ENCODE data around the gene ENOX1.

ENOX1 gene

DNA sequence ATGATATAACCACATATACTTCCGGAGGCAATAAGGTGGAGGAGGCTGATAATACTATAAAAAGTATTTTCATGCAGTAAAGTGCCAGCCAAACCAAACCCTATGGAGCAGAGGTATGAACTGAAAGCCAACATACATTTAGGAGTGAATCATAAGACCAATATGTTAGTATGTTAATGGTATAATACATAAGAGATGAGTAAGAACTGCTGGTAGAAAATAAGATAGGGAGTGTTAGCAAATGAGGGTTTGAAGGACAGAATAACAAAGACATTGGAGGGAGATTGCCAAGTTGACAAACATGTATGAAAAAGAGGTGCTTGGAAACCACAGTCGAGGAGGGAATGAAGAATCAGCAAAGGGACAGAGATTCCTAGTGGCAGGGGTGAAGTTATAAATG lies 10.8 kb downstream of the ENOX1 start (continued):
- TF ChIP-seq ZNF274 (IDR thresholded peaks at IDR 0.05; ENCODE audit: low read length) = no peak
- no peak for TF ChIP-seq ZNF274 (tag by site-specific recombination; IDR thresholded peaks at IDR 0.05; ENCODE audit: borderline replicate concordance)
- TF ChIP-seq ZNF792 (tag by site-specific recombination; IDR thresholded peaks at IDR 0.05) = no peak
- no peak for TF ChIP-seq ZNF155 (tag by site-specific recombination; IDR thresholded peaks at IDR 0.05)
- no peak for TF ChIP-seq ZNF48 (tag by site-specific recombination; IDR thresholded peaks at IDR 0.05)
- TF ChIP-seq ZNF19 (tag by site-specific recombination; IDR thresholded peaks at IDR 0.05; ENCODE audit: low read depth) = no peak

DNA sequence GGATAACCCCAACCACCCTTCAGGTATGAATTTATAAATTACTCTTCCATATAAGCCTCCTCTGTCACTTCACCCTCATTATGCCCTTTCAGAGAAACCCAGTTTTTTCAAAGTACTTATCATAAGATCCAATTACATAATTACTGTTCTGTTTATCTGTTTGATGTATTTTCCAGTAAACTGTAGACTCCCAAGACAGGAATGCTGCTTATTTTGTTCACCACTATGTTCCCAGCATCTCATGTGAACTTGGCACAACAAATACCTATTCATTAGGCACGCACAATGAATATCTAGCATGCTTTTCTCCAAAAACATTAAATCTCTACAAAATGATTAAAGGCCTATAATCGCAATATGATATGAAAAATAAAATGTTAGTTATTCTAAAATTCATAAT lies 13.2 kb downstream of the ENOX1 start:
- Histone ChIP-seq H3K4me3 (ENCODE audit: low read depth, low read length) (no peak overlapping the region), H3K4me1 (ENCODE audit: control insufficient read depth, insufficient read depth, low read length) (peaks cover 9% of the 10 kb centered on the region), H3K27ac (ENCODE audit: extremely low read depth, low read depth, low read length) (no peak overlapping the region), H3K9me3 (ENCODE audit: control insufficient read depth, insufficient read depth, low read depth, low read length) (no peaks in the 10 kb centered on the region), H3K36me3 (ENCODE audit: control insufficient read depth in 2 of 2, insufficient read depth in 1 of 2, low read length in 2 of 2) (no peaks in the 10 kb centered on the region)
- POLR2A ChIA-PET = no interaction called here
- CTCF ChIA-PET = no interaction called here
- TF ChIP-seq SP7 (tag by site-specific recombination; IDR thresholded peaks at IDR 0.05) (peak; percentile 39), ZNF311 (tag by site-specific recombination; IDR thresholded peaks at IDR 0.05; ENCODE audit: borderline replicate concordance) (no peak)
- TF ChIP-seq, protein P1, sequence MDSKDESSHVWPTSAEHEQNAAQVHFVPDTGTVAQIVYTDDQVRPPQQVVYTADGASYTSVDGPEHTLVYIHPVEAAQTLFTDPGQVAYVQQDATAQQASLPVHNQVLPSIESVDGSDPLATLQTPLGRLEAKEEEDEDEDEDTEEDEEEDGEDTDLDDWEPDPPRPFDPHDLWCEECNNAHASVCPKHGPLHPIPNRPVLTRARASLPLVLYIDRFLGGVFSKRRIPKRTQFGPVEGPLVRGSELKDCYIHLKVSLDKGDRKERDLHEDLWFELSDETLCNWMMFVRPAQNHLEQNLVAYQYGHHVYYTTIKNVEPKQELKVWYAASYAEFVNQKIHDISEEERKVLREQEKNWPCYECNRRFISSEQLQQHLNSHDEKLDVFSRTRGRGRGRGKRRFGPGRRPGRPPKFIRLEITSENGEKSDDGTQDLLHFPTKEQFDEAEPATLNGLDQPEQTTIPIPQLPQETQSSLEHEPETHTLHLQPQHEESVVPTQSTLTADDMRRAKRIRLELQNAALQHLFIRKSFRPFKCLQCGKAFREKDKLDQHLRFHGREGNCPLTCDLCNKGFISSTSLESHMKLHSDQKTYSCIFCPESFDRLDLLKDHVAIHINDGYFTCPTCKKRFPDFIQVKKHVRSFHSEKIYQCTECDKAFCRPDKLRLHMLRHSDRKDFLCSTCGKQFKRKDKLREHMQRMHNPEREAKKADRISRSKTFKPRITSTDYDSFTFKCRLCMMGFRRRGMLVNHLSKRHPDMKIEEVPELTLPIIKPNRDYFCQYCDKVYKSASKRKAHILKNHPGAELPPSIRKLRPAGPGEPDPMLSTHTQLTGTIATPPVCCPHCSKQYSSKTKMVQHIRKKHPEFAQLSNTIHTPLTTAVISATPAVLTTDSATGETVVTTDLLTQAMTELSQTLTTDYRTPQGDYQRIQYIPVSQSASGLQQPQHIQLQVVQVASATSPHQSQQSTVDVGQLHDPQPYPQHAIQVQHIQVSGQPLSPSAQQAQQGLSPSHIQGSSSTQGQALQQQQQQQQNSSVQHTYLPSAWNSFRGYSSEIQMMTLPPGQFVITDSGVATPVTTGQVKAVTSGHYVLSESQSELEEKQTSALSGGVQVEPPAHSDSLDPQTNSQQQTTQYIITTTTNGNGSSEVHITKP (tag by site-specific recombination; IDR thresholded peaks at IDR 0.05) = no peak

DNA sequence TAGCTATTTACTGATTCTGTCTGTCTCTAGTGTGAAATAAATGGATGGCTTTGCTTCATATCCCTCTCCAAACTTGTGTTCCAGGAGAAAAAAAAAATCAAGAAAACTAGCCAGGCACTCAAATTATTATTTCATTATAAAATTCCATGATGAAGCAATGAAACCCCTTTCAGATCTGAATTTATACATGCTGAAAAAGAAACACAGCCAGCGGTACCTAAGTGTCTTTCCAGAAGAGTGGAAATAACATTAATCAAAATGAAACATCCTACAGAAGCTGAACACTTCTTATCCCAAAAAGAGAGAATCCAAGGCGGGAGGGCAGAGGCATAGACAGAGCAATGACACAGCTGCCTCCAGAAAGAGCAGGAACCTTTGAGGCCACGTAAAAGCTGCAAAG lies 15.9 kb downstream of the ENOX1 start:
- H3K4me1 ChIP-seq (ENCODE audit: control insufficient read depth, insufficient read depth, low read length) = peaks cover 5% of the 10 kb centered on the region; the same call in 1 of the 2 replicates
- CTCF ChIA-PET = interaction anchor here (0.7 kb wide), 1 partner anchor 830 kb away, joined by 3 read pairs; no protein-coding TSS in a partner anchor
- H3K36me3 ChIP-seq (ENCODE audit: control insufficient read depth in 2 of 2, insufficient read depth in 1 of 2, low read length in 2 of 2) = no peaks in the 10 kb centered on the region
- TF ChIP-seq ZBTB1 (tag by site-specific recombination; IDR thresholded peaks at IDR 0.05) (no peak), ZNF433 (tag by site-specific recombination; IDR thresholded peaks at IDR 0.05; ENCODE audit: low read depth) (no peak), KLF10 (tag by site-specific recombination; IDR thresholded peaks at IDR 0.05) (no peak), ZNF792 (tag by site-specific recombination; IDR thresholded peaks at IDR 0.05) (no peak)
- TF ChIP-seq, protein P2, sequence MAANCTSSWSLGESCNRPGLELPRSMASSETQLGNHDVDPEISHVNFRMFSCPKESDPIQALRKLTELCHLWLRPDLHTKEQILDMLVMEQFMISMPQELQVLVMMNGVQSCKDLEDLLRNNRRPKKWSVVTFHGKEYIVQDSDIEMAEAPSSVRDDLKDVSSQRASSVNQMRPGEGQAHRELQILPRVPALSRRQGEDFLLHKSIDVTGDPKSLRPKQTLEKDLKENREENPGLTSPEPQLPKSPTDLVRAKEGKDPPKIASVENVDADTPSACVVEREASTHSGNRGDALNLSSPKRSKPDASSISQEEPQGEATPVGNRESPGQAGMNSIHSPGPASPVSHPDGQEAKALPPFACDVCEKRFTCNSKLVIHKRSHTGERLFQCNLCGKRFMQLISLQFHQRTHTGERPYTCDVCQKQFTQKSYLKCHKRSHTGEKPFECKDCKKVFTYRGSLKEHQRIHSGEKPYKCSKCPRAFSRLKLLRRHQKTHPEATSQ (tag by site-specific recombination; IDR thresholded peaks at IDR 0.05) = no peak
- no peak overlapping the region for H3K27ac ChIP-seq (ENCODE audit: extremely low read depth, low read depth, low read length)
- POLR2A ChIA-PET = no interaction called here
- no peak overlapping the region for H3K4me3 ChIP-seq (ENCODE audit: low read depth, low read length)
- no peaks in the 10 kb centered on the region for H3K9me3 ChIP-seq (ENCODE audit: control insufficient read depth, insufficient read depth, low read depth, low read length)

DNA sequence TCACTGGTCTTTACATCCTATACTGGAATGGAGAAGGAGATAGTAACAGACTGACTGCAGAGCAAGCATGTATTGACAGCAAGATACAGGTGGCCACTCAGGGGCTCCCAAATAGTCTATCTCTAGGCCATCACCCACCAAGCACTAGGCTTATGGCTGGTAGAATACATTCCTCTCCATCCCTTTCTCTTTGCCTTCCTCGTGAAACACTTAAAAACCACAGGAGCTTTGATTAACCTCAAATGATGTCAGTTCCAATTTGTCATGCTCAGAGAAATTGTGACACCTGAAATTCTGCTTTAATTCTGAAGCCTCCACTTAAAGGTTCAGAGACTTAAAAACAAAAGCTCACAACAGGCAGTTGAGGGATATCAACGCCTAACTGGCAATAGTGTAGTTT lies 17.2 kb downstream of the ENOX1 start:
- no peaks in the 10 kb centered on the region for H3K36me3 ChIP-seq (ENCODE audit: control insufficient read depth in 2 of 2, insufficient read depth in 1 of 2, low read length in 2 of 2)
- TF ChIP-seq ZNF335 (tag by site-specific recombination; conservative IDR thresholded peaks at IDR 0.05) (no peak), GFI1B (tag by site-specific recombination; IDR thresholded peaks at IDR 0.05) (peak; percentile 79)
- TF ChIP-seq, protein P3, sequence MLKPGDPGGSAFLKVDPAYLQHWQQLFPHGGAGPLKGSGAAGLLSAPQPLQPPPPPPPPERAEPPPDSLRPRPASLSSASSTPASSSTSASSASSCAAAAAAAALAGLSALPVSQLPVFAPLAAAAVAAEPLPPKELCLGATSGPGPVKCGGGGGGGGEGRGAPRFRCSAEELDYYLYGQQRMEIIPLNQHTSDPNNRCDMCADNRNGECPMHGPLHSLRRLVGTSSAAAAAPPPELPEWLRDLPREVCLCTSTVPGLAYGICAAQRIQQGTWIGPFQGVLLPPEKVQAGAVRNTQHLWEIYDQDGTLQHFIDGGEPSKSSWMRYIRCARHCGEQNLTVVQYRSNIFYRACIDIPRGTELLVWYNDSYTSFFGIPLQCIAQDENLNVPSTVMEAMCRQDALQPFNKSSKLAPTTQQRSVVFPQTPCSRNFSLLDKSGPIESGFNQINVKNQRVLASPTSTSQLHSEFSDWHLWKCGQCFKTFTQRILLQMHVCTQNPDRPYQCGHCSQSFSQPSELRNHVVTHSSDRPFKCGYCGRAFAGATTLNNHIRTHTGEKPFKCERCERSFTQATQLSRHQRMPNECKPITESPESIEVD (tag by site-specific recombination; IDR thresholded peaks at IDR 0.05) = peak; percentile 81
- no peak overlapping the region for H3K27ac ChIP-seq (ENCODE audit: extremely low read depth, low read depth, low read length)
- ChIA-PET CTCF (interaction anchor here (0.8 kb wide), 1 partner anchor 603 kb away, joined by 4 read pairs; no protein-coding TSS in a partner anchor), POLR2A (no interaction called here)
- no peak overlapping the region for H3K4me3 ChIP-seq (ENCODE audit: low read depth, low read length)
- peaks cover 9% of the 10 kb centered on the region for H3K4me1 ChIP-seq (ENCODE audit: control insufficient read depth, insufficient read depth, low read length)
- no peaks in the 10 kb centered on the region for H3K9me3 ChIP-seq (ENCODE audit: control insufficient read depth, insufficient read depth, low read depth, low read length)

Data from HEK293 (cell line).